Measurements from ENCODE around the gene IGDCC3. TPM values are rescaled to one million over a fixed set of nuclear protein-coding genes. Genes with fewer than 3 reads are reported as not detected.

IGDCC3 gene
- total RNA-seq, 1 donor from 2014 or later, result 342 TPM

GRCh38 chr15:65334586-65335231, 43.1 kb downstream of the IGDCC3 start:
- peak overlapping the region; percentile 40 for H3K4me3 Mint-ChIP-seq (ENCODE audit: unreplicated experiment)
- peaks cover 46% of the 10 kb centered on the region for H3K27me3 Mint-ChIP-seq (ENCODE audit: unreplicated experiment)
- no peaks in the 10 kb centered on the region for H3K36me3 Mint-ChIP-seq (ENCODE audit: unreplicated experiment)
- H3K9me3 Mint-ChIP-seq (ENCODE audit: unreplicated experiment), result peaks cover 43% of the 10 kb centered on the region
- H3K27ac Mint-ChIP-seq (ENCODE audit: unreplicated experiment), result peak overlapping the region; percentile 95
- no peak for TF ChIP-seq CTCF (IDR thresholded peaks at IDR 0.05; ENCODE audit: partially characterized antibody, unreplicated experiment)
- H3K4me1 Mint-ChIP-seq (ENCODE audit: low read depth, unreplicated experiment), result peaks cover 53% of the 10 kb centered on the region
- DNase-seq, result peak; percentile 37

GRCh38 chr15:65333856-65334255, 43.9 kb downstream of the IGDCC3 start:
- Mint-ChIP-seq H3K27me3 (ENCODE audit: unreplicated experiment) (peaks cover 44% of the 10 kb centered on the region), H3K9me3 (ENCODE audit: unreplicated experiment) (peaks cover 43% of the 10 kb centered on the region), H3K4me3 (ENCODE audit: unreplicated experiment) (peak overlapping the region; percentile 61), H3K27ac (ENCODE audit: unreplicated experiment) (peak overlapping the region; percentile 95), H3K36me3 (ENCODE audit: unreplicated experiment) (no peaks in the 10 kb centered on the region), H3K4me1 (ENCODE audit: low read depth, unreplicated experiment) (peaks cover 46% of the 10 kb centered on the region)
- TF ChIP-seq CTCF (IDR thresholded peaks at IDR 0.05; ENCODE audit: partially characterized antibody, unreplicated experiment), result no peak
- peak; percentile 67 for DNase-seq

- Mint-ChIP-seq H3K4me3 (ENCODE audit: unreplicated experiment) (peak overlapping the region; percentile 61), H3K36me3 (ENCODE audit: unreplicated experiment) (no peaks in the 10 kb centered on the region), H3K4me1 (ENCODE audit: low read depth, unreplicated experiment) (peaks cover 44% of the 10 kb centered on the region), H3K27ac (ENCODE audit: unreplicated experiment) (peak overlapping the region; percentile 95), H3K27me3 (ENCODE audit: unreplicated experiment) (peaks cover 45% of the 10 kb centered on the region), H3K9me3 (ENCODE audit: unreplicated experiment) (peaks cover 40% of the 10 kb centered on the region)
- TF ChIP-seq CTCF (IDR thresholded peaks at IDR 0.05; ENCODE audit: partially characterized antibody, unreplicated experiment), result no peak
- peak; percentile 18 for DNase-seq
Observed at GRCh38 chr15:65333148-65333820, 44.5 kb downstream of the IGDCC3 start.

GRCh38 chr15:65332391-65333147, 45.2 kb downstream of the IGDCC3 start:
- Mint-ChIP-seq H3K4me1 (ENCODE audit: low read depth, unreplicated experiment) (peaks cover 47% of the 10 kb centered on the region), H3K36me3 (ENCODE audit: unreplicated experiment) (no peaks in the 10 kb centered on the region), H3K9me3 (ENCODE audit: unreplicated experiment) (peaks cover 43% of the 10 kb centered on the region), H3K27ac (ENCODE audit: unreplicated experiment) (peak overlapping the region; percentile 91), H3K4me3 (ENCODE audit: unreplicated experiment) (peak overlapping the region; percentile 51), H3K27me3 (ENCODE audit: unreplicated experiment) (peaks cover 45% of the 10 kb centered on the region)
- DNase-seq, result peak; percentile 27
- TF ChIP-seq CTCF (IDR thresholded peaks at IDR 0.05; ENCODE audit: partially characterized antibody, unreplicated experiment), result no peak

Measured in glutamatergic neuron (in vitro differentiated cells).